Upper lobe of right lung (tissue), 1 donor: ENCODE results near the gene WDR5. TPM values are rescaled to one million over a fixed set of nuclear protein-coding genes. Genes with fewer than 3 reads are reported as not detected.
"Not testable (repeated sequence)": the region's sequence is repeated elsewhere in the genome, so short reads cannot be mapped to it uniquely, and the experiment has no call there.

ENCODE experiments used
- ATAC-seq: fragments of 200-7000 bp; cut with Tn5 transposase; one replicate; pipeline ENCODE4 v1.9.1; 2020; ENCODE audit warnings: mild to moderate bottlenecking, moderate library complexity
- DNase-seq: peaks from one replicate; pipeline ENCODE4 v3.0.0-alpha.2; 2020
- H3K27ac ChIP-seq: fragments of 200-600 bp; one replicate; pipeline ENCODE4 v1.8.0; 2022
- H3K27me3 ChIP-seq: fragments of 200-600 bp; one replicate; pipeline ENCODE4 v1.8.0; 2022; ENCODE audit warnings: mild to moderate bottlenecking
- H3K36me3 ChIP-seq: fragments of 200-600 bp; one replicate; pipeline ENCODE4 v1.8.0; 2022
- H3K4me1 ChIP-seq: fragments of 200-600 bp; one replicate; pipeline ENCODE4 v1.8.0; 2022
- H3K4me3 ChIP-seq: fragments of 200-600 bp; one replicate; pipeline ENCODE4 v1.8.0; 2022; ENCODE audit warnings: mild to moderate bottlenecking
- H3K9me3 ChIP-seq: fragments of 200-600 bp; one replicate; pipeline ENCODE4 v1.8.0; 2022
- CTCF ChIP-seq: fragments of 200-600 bp; IDR thresholded peaks from one replicate; pipeline ENCODE4 v1.8.0; 2022; ENCODE audit warnings: antibody characterized with exemption
- intact Hi-C: fragments of 100-400 bp; cut with DNase I; formaldehyde crosslinking; loops from one replicate; pipeline ENCODE4 v1.11.0; 2022
- total RNA-seq: library from RNA; stranded (reverse); fragmentation: NEBNext Ultra II Directional; extraction: Animal tissue kit (Norgen Biotek cat#: 25700); gene quantifications from one replicate; pipeline ENCODE4 v1.2.1, GENCODE V29; 2021
- donor health status: DM: no; HTN: yes; CAD: no; lungs with severe emphysema.

Gene WDR5
- total RNA-seq, 1 donor from 2014 or later, result 26.6 TPM

GRCh38 chr9:134101623-134102149 is 34.2 kb upstream of the WDR5 start:
- H3K4me1 ChIP-seq, result no peaks in the 10 kb centered on the region

GRCh38 chr9:134103391-134103998 is 32.4 kb upstream of the WDR5 start:
- Histone ChIP-seq H3K4me3 (no peak overlapping the region), H3K27me3 (no peaks in the 10 kb centered on the region), H3K36me3 (no peaks in the 10 kb centered on the region), H3K4me1 (no peaks in the 10 kb centered on the region), H3K9me3 (no peaks in the 10 kb centered on the region), H3K27ac (no peak overlapping the region)
- DNase-seq (peak; percentile 2), ATAC-seq (no peak)
- intact Hi-C loops, result no loop called here
- no peak for TF ChIP-seq CTCF

More at GRCh38 chr9:134101623-134102149, 34.2 kb upstream of the WDR5 start:
- no peak overlapping the region for H3K27ac ChIP-seq
- intact Hi-C loops, result no loop called here
- peak; percentile 13 for ATAC-seq
- DNase-seq, result peak; percentile 52
- no peak overlapping the region for H3K4me3 ChIP-seq
- no peak for TF ChIP-seq CTCF
- H3K36me3 ChIP-seq, result no peaks in the 10 kb centered on the region
- H3K27me3 ChIP-seq, result no peaks in the 10 kb centered on the region
- H3K9me3 ChIP-seq, result no peaks in the 10 kb centered on the region

GRCh38 chr9:134111064-134111463 is 24.8 kb upstream of the WDR5 start:
- H3K4me3 ChIP-seq, result no peak overlapping the region
- H3K27me3 ChIP-seq, result no peaks in the 10 kb centered on the region
- no peak for TF ChIP-seq CTCF
- no peak for DNase-seq
- no peak overlapping the region for H3K27ac ChIP-seq
- intact Hi-C loops, result no loop called here
- H3K36me3 ChIP-seq, result no peaks in the 10 kb centered on the region
- H3K4me1 ChIP-seq, result no peaks in the 10 kb centered on the region
- no peak for ATAC-seq
- H3K9me3 ChIP-seq, result no peaks in the 10 kb centered on the region

GRCh38 chr9:134112561-134112960 is 23.3 kb upstream of the WDR5 start:
- H3K27me3 ChIP-seq, result no peaks in the 10 kb centered on the region
- H3K9me3 ChIP-seq, result no peaks in the 10 kb centered on the region
- H3K36me3 ChIP-seq, result no peaks in the 10 kb centered on the region
- no peak for ATAC-seq
- no peak overlapping the region for H3K4me3 ChIP-seq
- H3K27ac ChIP-seq, result no peak overlapping the region
- intact Hi-C loops, result no loop called here
- TF ChIP-seq CTCF, result no peak
- DNase-seq, result no peak
- H3K4me1 ChIP-seq, result no peaks in the 10 kb centered on the region

GRCh38 chr9:134118972-134119371 is 16.9 kb upstream of the WDR5 start:
- H3K9me3 ChIP-seq, H3K4me1 ChIP-seq, DNase-seq, ATAC-seq, H3K27me3 ChIP-seq, H3K27ac ChIP-seq, H3K36me3 ChIP-seq, intact Hi-C loops, H3K4me3 ChIP-seq: not testable (repeated sequence)

- H3K4me1 ChIP-seq, result no peaks in the 10 kb centered on the region
- no peaks in the 10 kb centered on the region for H3K9me3 ChIP-seq
- no peaks in the 10 kb centered on the region for H3K27me3 ChIP-seq
- no peak overlapping the region for H3K27ac ChIP-seq
- DNase-seq (no peak), ATAC-seq (no peak)
- no peak for TF ChIP-seq CTCF
- no peaks in the 10 kb centered on the region for H3K36me3 ChIP-seq
- no peak overlapping the region for H3K4me3 ChIP-seq
- intact Hi-C loops, result no loop called here
Measured at GRCh38 chr9:134123764-134124128, 12.1 kb upstream of the WDR5 start.
